ENCODE data around the gene CTNND1. TPM values are rescaled to one million over a fixed set of nuclear protein-coding genes. Genes with fewer than 3 reads are reported as not detected.

Gene CTNND1
- total and polyA plus RNA-seq, 9 of the 15 experiments (the other 6 are each of a cell fraction or from before 2014, with no cell fraction given) = 11.1 to 74.0 (median 43.3) TPM

DNA sequence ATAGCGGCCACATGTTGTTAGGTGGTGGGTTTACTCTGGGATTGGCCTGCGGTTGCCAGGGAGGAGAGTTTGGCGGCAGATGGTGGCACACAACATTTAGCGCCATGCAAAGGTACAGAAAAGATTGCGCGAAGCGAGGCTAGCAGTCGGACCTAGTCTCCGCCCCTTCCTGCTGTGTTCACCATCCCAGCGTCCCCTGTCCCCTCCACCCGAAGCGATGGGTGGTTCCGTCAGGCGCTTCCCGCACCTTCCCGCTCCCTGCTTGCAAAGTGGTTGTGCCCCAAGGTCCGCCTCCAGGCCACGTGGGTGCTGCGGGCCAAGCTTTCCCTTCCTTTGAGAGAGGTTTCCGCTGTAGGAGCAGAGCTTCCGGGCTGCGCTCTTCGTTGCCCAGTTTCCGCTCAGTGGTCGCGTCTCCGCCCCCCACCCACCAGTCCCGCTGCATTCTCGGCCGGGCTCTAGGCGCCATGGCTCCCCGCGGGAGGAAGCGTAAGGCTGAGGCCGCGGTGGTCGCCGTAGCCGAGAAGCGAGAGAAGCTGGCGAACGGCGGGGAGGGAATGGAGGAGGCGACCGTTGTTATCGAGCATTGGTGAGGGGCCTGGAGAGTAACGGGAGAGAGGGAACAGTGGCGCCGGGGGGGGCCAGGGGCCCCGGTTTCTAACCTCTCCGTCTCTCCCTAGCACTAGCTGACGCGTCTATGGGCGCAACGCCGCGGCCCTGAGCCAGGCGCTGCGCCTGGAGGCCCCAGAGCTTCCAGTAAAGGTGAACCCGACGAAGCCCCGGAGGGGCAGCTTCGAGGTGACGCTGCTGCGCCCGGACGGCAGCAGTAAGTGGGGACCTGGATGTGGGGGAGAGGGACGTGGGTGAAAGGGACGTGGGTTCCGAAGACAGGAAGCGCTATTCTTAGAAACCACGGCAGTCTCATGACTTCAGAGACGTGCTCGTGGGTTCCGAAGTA is 20.2 kb upstream of the CTNND1 start, which contains the start of gene SELENOH (continued):
- TF ChIP-seq BCLAF1 (IDR thresholded peaks at IDR 0.05; ENCODE audit: borderline replicate concordance in 1 of 2, control insufficient read depth in 1 of 2, low read depth in 2 of 2, low read length in 1 of 2) (peak; percentile 46 to 99; a peak in 3 of 4 replicates), HNRNPLL (IDR thresholded peaks at IDR 0.05; ENCODE audit: low read depth, low read length, poor library complexity, severe bottlenecking) (peak; percentile 91), ZNF766 (CRISPR knock-in tag; conservative IDR thresholded peaks at IDR 0.05) (peak; percentile 83), MXD1 (CRISPR knock-in tag; IDR thresholded peaks at IDR 0.05; ENCODE audit: borderline replicate concordance, poor library complexity, severe bottlenecking) (peak; percentile 94), CBFA2T3 (IDR thresholded peaks at IDR 0.05) (peak; percentile 24; the same call in 1 of the 2 replicates), TCF3 (CRISPR knock-in tag; IDR thresholded peaks at IDR 0.05) (peak; percentile 57; the same call in 1 of the 2 replicates), FOXK1 (CRISPR knock-in tag; IDR thresholded peaks at IDR 0.05; ENCODE audit: borderline replicate concordance) (peak; percentile 97), HINFP (tag; conservative IDR thresholded peaks at IDR 0.05; ENCODE audit: low read depth) (peak; percentile 90), HNRNPH1 (optimal IDR thresholded peaks at IDR 0.05; ENCODE audit: low read depth, low read length) (no peak), LARP7 (IDR thresholded peaks at IDR 0.05) (no peak), CREB1 (IDR thresholded peaks at IDR 0.05) (peak; percentile 64; the same call in 1 of the 2 replicates), CREB1 (CRISPR knock-in tag; IDR thresholded peaks at IDR 0.05) (peak; percentile 74; the same call in 1 of the 2 replicates), USF2 (CRISPR knock-in tag; IDR thresholded peaks at IDR 0.05) (peak; percentile 92), FOXJ3 (CRISPR knock-in tag; IDR thresholded peaks at IDR 0.05) (no peak), PTTG1 (tag; IDR thresholded peaks at IDR 0.05; ENCODE audit: low read depth) (no peak)
- TF ChIP-seq, protein P1, sequence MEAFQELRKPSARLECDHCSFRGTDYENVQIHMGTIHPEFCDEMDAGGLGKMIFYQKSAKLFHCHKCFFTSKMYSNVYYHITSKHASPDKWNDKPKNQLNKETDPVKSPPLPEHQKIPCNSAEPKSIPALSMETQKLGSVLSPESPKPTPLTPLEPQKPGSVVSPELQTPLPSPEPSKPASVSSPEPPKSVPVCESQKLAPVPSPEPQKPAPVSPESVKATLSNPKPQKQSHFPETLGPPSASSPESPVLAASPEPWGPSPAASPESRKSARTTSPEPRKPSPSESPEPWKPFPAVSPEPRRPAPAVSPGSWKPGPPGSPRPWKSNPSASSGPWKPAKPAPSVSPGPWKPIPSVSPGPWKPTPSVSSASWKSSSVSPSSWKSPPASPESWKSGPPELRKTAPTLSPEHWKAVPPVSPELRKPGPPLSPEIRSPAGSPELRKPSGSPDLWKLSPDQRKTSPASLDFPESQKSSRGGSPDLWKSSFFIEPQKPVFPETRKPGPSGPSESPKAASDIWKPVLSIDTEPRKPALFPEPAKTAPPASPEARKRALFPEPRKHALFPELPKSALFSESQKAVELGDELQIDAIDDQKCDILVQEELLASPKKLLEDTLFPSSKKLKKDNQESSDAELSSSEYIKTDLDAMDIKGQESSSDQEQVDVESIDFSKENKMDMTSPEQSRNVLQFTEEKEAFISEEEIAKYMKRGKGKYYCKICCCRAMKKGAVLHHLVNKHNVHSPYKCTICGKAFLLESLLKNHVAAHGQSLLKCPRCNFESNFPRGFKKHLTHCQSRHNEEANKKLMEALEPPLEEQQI (IDR thresholded peaks at IDR 0.05) = peak; percentile 85; the same call in 1 of the 2 replicates

Data from K562 (cell line).